Brain microvascular endothelial cell (primary cell): Measurements from ENCODE around the gene FARP2.

ENCODE experiments used
- DNase-seq: peaks from one replicate; pipeline ENCODE4 v3.0.0-alpha.2; 2020
- H3K27ac ChIP-seq: fragments of 250-450 bp; sonication (Bioruptor Pico); 2 replicates; pipeline ENCODE4 v1.5.1; 2020; ENCODE audit warnings: mild to moderate bottlenecking, moderate library complexity
- H3K27me3 ChIP-seq: fragments of 250-450 bp; sonication (Bioruptor Pico); replicated peaks from 2 replicates; pipeline ENCODE4 v1.5.1; 2020; ENCODE audit warnings: mild to moderate bottlenecking
- H3K36me3 ChIP-seq: fragments of 250-450 bp; sonication (Bioruptor Pico); replicated peaks from 2 replicates; pipeline ENCODE4 v1.5.1; 2020; ENCODE audit warnings: mild to moderate bottlenecking
- H3K4me3 ChIP-seq: 2 replicates; pipeline ENCODE4 v1.5.1; 2011; ENCODE audit warnings: low read depth, mild to moderate bottlenecking, control low read depth, low read length, moderate library complexity
- CTCF ChIP-seq: IDR thresholded peaks from 2 replicates; pipeline ENCODE4 v1.5.1; 2011; ENCODE audit warnings: low read depth, mild to moderate bottlenecking, moderate library complexity, low read length, control low read depth, inconsistent platforms; ENCODE audit errors: missing control alignments
- in situ Hi-C: cut with HindIII; loops from 2 replicates; pipeline ENCODE4 v1.10.0; 2017; ENCODE audit warnings: low sequenced_read_pairs, low pct_ligation_motif_present

Gene FARP2

GRCh38 chr2:241466230-241466629, 110.1 kb downstream of the FARP2 start:
- in situ Hi-C loops: no loop called here
- Histone ChIP-seq H3K36me3 (no peaks in the 10 kb centered on the region), H3K27ac (no peak overlapping the region), H3K4me3 (no peak overlapping the region), H3K27me3 (no peaks in the 10 kb centered on the region)
- TF ChIP-seq CTCF: no peak
- DNase-seq: no peak

DNA sequence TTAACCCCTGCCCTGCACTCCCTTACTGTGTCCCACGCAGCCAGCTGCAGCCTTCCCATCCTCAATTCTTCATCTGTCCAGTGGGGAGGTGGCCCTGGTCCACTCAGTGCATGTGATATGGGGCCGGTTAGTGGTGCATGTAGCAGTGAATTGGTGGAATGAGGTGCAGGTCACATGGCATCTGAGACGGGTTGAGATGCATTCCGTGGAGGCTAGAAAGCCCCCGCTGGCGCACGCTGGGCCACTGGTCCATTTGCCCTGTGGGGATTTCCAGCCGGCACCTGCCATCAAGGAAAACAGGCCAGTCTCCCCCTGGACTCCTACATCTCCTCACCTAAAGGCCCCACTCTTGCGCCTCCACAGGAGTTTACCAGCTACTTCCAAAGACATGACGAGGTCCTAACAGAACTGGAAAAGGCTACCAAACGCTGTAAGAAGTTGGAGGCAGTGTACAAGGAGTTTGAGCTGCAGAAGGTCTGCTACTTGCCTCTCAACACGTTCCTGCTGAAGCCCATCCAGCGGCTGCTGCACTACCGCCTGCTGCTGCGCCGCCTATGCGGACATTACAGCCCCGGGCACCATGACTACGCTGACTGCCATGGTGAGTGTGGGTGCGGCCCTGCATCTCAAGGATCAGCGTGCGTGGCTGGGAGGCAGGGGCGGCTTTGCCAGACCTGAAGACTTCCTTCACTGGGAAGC, 111.8 kb downstream of the FARP2 start:
- in situ Hi-C loops: no loop called here
- Histone ChIP-seq H3K27me3 (no peaks in the 10 kb centered on the region), H3K36me3 (no peaks in the 10 kb centered on the region), H3K4me3 (no peak overlapping the region), H3K27ac (no peak overlapping the region)
- no peak for TF ChIP-seq CTCF
- DNase-seq: no peak

GRCh38 chr2:241468476-241468781, 112.3 kb downstream of the FARP2 start:
- H3K36me3 ChIP-seq: no peaks in the 10 kb centered on the region
- TF ChIP-seq CTCF: no peak
- H3K4me3 ChIP-seq: no peak overlapping the region
- DNase-seq: no peak
- in situ Hi-C loops: no loop called here
- no peak overlapping the region for H3K27ac ChIP-seq
- H3K27me3 ChIP-seq: no peaks in the 10 kb centered on the region

DNA sequence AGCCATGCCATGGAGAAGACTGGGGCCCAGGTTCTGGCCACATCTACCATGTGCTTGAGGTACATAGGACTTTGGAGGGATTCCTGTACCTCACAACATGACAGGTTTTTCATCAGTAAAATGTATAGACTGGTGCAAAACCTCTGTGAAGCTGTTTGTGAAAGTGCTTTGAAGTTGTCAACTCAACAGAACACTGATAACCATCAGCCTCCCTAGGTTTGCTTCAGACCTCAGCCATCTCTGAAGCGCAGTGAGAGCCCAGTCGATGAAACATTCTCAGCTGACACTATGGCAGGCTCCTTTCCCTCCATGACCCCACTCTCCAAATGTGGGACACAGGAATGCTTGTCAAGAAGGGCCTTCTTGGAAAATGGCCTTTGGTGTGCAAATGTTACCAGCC, 113.7 kb downstream of the FARP2 start:
- H3K27me3 ChIP-seq: no peaks in the 10 kb centered on the region

DNA sequence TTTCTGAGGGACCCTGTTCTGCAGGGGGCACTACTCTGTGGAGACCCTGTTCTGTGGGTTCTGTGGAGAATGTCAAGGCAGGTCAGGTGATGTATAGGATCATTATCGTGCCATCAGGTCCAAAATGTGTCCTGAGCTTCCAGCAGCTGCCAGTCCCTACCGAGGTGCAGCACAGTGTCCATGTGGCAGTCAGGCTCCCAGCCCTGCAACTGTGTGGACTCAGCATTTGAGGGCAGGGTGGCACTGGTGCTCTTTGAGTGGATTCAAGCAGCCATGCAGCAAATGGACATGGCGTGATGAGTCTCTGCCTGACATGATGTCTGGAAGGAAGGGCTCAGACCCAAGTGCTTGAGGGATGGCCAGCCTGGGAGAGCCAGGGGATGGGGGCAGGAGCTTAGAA, 117.3 kb downstream of the FARP2 start:
- no peaks in the 10 kb centered on the region for H3K36me3 ChIP-seq
- DNase-seq: no peak
- no peak for TF ChIP-seq CTCF

More for the DNA sequence above, 113.7 kb downstream of the FARP2 start:
- DNase-seq: no peak
- no peak for TF ChIP-seq CTCF
- H3K36me3 ChIP-seq: no peaks in the 10 kb centered on the region
- in situ Hi-C loops: no loop called here
- no peak overlapping the region for H3K27ac ChIP-seq
- no peak overlapping the region for H3K4me3 ChIP-seq

DNA sequence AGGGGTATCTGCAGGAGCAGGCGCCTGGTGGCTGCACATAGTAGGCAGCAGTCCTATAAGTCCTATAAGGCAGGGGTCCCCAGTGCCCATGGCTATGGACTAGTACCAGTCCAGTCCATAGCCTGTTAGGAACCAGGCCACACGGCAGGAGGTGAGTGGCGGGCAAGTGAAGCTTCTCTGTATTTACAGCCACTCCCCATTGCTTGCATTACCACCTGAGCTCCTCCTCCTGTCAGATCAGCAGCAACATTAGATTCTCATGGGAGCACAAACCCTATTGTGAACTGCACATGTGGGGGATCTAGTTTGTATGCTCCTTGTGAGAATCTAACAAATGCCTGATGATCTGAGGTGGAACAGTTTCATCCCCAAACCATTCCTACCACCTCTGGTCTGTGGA, 119.2 kb downstream of the FARP2 start:
- Histone ChIP-seq H3K27me3 (no peaks in the 10 kb centered on the region), H3K36me3 (no peaks in the 10 kb centered on the region), H3K4me3 (no peak overlapping the region), H3K27ac (no peak overlapping the region)
- no peak for TF ChIP-seq CTCF
- in situ Hi-C loops: no loop called here
- DNase-seq: no peak

More for the DNA sequence above, 117.3 kb downstream of the FARP2 start:
- in situ Hi-C loops: no loop called here
- Histone ChIP-seq H3K27me3 (no peaks in the 10 kb centered on the region), H3K27ac (no peak overlapping the region), H3K4me3 (no peak overlapping the region)
